Measurements from ENCODE around the gene NKX3-2. TPM values are rescaled to one million over a fixed set of nuclear protein-coding genes. Genes with fewer than 3 reads are reported as not detected.

NKX3-2 gene
- total and polyA plus RNA-seq, 8 donors = 0.06 to 4.6 (median 0.24) TPM; not detected in 2

GRCh38 chr4:13527192-13527980 lies 16.9 kb downstream of the NKX3-2 start:
- H3K27ac ChIP-seq = no peak overlapping the region
- no peak overlapping the region for H3K4me3 ChIP-seq
- DNase-seq = no peak
- TF ChIP-seq POLR2AphosphoS5 (IDR thresholded peaks at IDR 0.05) (no peak), EP300 (IDR thresholded peaks at IDR 0.05) (no peak), POLR2A (IDR thresholded peaks at IDR 0.05) (no peak)
- TF ChIP-seq, protein P1, sequence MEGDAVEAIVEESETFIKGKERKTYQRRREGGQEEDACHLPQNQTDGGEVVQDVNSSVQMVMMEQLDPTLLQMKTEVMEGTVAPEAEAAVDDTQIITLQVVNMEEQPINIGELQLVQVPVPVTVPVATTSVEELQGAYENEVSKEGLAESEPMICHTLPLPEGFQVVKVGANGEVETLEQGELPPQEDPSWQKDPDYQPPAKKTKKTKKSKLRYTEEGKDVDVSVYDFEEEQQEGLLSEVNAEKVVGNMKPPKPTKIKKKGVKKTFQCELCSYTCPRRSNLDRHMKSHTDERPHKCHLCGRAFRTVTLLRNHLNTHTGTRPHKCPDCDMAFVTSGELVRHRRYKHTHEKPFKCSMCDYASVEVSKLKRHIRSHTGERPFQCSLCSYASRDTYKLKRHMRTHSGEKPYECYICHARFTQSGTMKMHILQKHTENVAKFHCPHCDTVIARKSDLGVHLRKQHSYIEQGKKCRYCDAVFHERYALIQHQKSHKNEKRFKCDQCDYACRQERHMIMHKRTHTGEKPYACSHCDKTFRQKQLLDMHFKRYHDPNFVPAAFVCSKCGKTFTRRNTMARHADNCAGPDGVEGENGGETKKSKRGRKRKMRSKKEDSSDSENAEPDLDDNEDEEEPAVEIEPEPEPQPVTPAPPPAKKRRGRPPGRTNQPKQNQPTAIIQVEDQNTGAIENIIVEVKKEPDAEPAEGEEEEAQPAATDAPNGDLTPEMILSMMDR (IDR thresholded peaks at IDR 0.05) = no peak
- H3K27me3 ChIP-seq = peaks cover 42 to 100% (median 99%) of the 10 kb centered on the region in 3 donors
- WGBS, 5 donors = 3 to 6% (median 6%) methylated on average over 28 to 46 of the region's 46 CpGs
- intact Hi-C loops (cut with DNase I; ENCODE audit: low total_unique reads) = no loop called here
- H3K9me3 ChIP-seq = peaks cover 17 to 29% (median 19%) of the 10 kb centered on the region in 4 donors
- H3K4me1 ChIP-seq = peaks cover 0 to 48% (median 20%) of the 10 kb centered on the region in 4 donors
- H3K36me3 ChIP-seq = no peaks in the 10 kb centered on the region

DNA sequence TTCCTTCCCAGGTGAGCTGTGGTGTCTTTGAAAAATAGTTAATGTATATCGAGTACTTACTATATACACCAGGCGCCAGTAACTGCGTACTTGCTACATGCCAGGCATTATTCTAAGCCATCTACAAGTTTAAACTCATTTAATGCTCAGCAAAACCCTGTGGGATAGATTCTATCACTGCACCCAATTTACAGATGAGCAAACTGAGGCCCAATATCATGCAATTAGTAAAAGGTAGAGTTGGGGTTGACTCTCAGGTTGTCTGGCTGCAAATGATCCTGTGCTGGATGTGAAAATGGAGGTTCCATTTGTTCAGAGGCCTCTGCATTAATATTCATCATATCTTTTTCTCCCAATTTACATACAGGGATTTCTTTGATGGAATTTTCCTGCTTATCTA lies 17.6 kb downstream of the NKX3-2 start:
- intact Hi-C loops (cut with DNase I; ENCODE audit: low total_unique reads) = no loop called here
- 31 to 62% (median 38%) methylated on average over 3 of the region's 3 CpGs for WGBS, 5 donors
- DNase-seq = no peak

GRCh38 chr4:13525606-13526281 lies 18.6 kb downstream of the NKX3-2 start:
- H3K36me3 ChIP-seq = no peaks in the 10 kb centered on the region
- WGBS, 5 donors = 32 to 46% (median 40%) methylated on average over 4 of the region's 4 CpGs
- peaks cover 35 to 100% (median 96%) of the 10 kb centered on the region in 3 donors for H3K27me3 ChIP-seq
- intact Hi-C loops (cut with DNase I; ENCODE audit: low total_unique reads) = no loop called here
- peaks cover 0 to 42% (median 17%) of the 10 kb centered on the region in 4 donors for H3K4me1 ChIP-seq
- no peak overlapping the region for H3K4me3 ChIP-seq
- no peak for TF ChIP-seq EP300 (IDR thresholded peaks at IDR 0.05)
- TF ChIP-seq POLR2A (IDR thresholded peaks at IDR 0.05) = no peak
- TF ChIP-seq, protein P1 (IDR thresholded peaks at IDR 0.05) = no peak
- TF ChIP-seq POLR2AphosphoS5 (IDR thresholded peaks at IDR 0.05) = no peak
- DNase-seq = no peak
- no peak overlapping the region for H3K27ac ChIP-seq
- peaks cover 17 to 29% (median 19%) of the 10 kb centered on the region in 4 donors for H3K9me3 ChIP-seq

More for the DNA sequence above, 17.6 kb downstream of the NKX3-2 start:
- Histone ChIP-seq H3K27me3 (peaks cover 42 to 100% (median 98%) of the 10 kb centered on the region in 3 donors), H3K36me3 (no peaks in the 10 kb centered on the region), H3K4me3 (no peak overlapping the region), H3K4me1 (peaks cover 0 to 50% (median 21%) of the 10 kb centered on the region in 4 donors), H3K27ac (no peak overlapping the region), H3K9me3 (peaks cover 17 to 29% (median 19%) of the 10 kb centered on the region in 4 donors)
- TF ChIP-seq EP300 (IDR thresholded peaks at IDR 0.05) (no peak), POLR2A (IDR thresholded peaks at IDR 0.05) (no peak), POLR2AphosphoS5 (IDR thresholded peaks at IDR 0.05) (no peak)
- TF ChIP-seq, protein P1 (IDR thresholded peaks at IDR 0.05) = no peak

DNA sequence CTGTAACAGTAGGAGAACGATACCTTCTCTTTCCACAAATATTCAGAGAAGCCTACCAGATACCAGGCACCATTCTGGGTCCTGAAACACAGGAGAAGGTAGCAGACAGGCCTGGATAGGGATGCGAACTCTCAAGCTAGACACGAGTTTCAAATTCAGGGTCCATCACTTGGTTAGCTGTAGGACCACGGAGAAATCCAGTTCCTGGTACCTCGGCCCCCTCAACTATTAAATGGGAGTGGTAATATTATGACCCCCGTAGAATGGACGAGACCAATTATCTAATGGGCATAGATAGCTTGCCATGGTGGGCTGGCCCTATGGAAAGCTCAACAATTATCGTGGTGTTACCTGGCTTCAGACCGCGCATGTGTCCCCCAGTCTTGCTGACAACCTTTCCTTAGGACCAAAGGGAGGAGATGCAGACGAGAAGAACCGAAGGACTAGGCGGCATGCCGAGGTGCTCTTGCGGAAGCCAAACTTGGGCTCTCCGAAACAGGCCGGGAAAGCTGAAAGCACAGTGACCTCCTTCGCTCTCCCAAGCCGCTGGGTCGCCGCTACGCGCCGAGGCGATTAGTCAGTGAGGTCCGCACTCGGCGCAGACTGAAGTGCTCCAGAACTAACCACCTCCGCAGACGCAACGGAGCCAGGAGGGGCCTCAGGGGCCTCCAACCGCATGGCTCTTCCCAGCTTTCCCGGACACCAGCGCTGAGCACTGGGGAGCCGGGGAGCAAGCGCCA lies 19.6 kb downstream of the NKX3-2 start:
- no peak overlapping the region for H3K4me3 ChIP-seq
- H3K36me3 ChIP-seq = no peaks in the 10 kb centered on the region
- TF ChIP-seq, protein P1 (IDR thresholded peaks at IDR 0.05) = no peak
- TF ChIP-seq EP300 (IDR thresholded peaks at IDR 0.05) (no peak), POLR2A (IDR thresholded peaks at IDR 0.05) (no peak), POLR2AphosphoS5 (IDR thresholded peaks at IDR 0.05) (no peak)
- WGBS, 5 donors = 12 to 21% (median 13%) methylated on average over 33 to 36 of the region's 36 CpGs
- peaks cover 34 to 98% (median 86%) of the 10 kb centered on the region in 3 donors for H3K27me3 ChIP-seq
- no peak overlapping the region for H3K27ac ChIP-seq
- H3K9me3 ChIP-seq = peaks cover 17 to 29% (median 19%) of the 10 kb centered on the region in 4 donors
- peaks cover 0 to 35% (median 17%) of the 10 kb centered on the region in 4 donors for H3K4me1 ChIP-seq
- intact Hi-C loops (cut with DNase I; ENCODE audit: low total_unique reads) = no loop called here
- no peak for DNase-seq
